HG02642 (cell line): ENCODE results near the gene ITGA1.
"Not testable (repeated sequence)": the region's sequence is repeated elsewhere in the genome, so short reads cannot be mapped to it uniquely, and the experiment has no call there.

Experiments used
- ATAC-seq: cut with Tn5 transposase; IDR thresholded peaks from one replicate; pipeline ENCODE4 v1.9.1; 2021; ENCODE audit warnings: mild to moderate bottlenecking; ENCODE audit not compliant: unreplicated experiment, poor library complexity

ITGA1 gene

DNA sequence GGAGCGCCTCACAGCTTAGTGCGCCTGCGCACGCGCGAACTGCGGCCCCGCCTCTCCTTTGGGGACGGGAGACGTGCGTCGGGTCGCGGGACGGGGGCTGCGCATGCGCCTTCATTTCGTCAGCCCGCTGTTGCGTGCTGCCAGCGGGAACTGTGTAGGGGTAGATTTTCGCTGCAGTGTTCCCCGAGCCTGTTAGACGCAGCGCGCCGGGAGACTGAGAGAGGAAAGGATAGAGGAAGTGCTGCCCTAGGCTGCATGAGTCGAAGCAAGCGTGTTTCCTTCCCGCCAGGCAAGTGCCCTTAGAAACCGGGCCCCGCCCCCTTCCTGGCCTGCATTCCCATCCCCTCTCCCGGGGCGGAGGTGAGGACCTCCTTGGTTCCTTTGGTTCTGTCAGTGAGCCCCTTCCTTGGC, 12.3 kb downstream of the ITGA1 start:
- ATAC-seq: peak; percentile 89

DNA sequence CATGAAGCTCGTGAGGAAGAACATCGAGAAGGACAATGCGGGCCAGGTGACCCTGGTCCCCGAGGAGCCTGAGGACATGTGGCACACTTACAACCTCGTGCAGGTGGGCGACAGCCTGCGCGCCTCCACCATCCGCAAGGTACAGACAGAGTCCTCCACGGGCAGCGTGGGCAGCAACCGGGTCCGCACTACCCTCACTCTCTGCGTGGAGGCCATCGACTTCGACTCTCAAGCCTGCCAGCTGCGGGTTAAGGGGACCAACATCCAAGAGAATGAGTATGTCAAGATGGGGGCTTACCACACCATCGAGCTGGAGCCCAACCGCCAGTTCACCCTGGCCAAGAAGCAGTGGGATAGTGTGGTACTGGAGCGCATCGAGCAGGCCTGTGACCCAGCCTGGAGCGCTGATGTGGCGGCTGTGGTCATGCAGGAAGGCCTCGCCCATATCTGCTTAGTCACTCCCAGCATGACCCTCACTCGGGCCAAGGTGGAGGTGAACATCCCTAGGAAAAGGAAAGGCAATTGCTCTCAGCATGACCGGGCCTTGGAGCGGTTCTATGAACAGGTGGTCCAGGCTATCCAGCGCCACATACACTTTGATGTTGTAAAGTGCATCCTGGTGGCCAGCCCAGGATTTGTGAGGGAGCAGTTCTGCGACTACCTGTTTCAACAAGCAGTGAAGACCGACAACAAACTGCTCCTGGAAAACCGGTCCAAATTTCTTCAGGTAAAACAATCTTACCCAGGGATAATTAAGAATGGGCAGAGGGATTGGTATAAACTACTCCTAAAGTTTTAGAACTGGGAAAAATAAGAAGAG, 12.9 kb downstream of the ITGA1 start:
- ATAC-seq: peak; percentile 46

DNA sequence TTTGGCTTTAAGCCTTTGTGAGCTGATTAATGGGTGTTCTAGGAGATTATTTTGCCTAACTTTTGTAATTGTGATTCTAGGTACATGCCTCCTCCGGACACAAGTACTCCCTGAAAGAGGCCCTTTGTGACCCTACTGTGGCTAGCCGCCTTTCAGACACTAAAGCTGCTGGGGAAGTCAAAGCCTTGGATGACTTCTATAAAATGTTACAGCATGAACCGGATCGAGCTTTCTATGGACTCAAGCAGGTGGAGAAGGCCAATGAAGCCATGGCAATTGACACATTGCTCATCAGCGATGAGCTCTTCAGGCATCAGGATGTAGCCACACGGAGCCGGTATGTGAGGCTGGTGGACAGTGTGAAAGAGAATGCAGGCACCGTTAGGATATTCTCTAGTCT, 13.6 kb downstream of the ITGA1 start:
- no peak for ATAC-seq

DNA sequence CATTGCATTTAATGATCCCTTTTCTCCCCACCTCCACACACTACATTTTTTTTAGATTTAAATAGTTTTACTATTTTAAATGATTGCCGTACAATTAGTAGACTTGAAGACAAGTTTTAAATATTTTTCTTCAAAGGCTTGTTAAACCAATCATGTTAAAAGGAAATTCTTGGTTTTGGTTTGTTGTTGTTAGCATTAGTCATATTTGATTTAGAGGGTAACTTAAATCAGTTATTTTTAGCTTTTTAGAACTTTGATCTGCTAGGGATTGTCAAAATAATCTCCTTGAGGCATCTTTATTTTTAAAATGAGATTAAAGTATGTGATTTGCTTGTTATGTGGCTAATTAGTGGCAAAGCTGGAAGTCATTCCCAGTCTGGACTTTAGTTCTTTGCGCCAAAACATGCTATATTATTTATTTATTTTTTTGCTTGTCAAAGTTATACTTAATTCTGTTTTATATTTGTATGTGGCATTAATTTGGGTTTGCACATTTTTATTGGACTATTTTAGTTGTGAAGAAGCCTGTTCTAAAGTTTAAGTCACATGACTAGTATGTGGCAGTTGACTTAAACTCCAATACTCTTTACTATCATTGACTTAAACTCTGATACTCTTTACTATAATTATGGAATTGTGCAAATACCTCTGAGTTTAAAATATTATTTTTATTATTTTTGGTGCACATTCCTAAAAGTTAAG, 14.7 kb downstream of the ITGA1 start:
- ATAC-seq: no peak

DNA sequence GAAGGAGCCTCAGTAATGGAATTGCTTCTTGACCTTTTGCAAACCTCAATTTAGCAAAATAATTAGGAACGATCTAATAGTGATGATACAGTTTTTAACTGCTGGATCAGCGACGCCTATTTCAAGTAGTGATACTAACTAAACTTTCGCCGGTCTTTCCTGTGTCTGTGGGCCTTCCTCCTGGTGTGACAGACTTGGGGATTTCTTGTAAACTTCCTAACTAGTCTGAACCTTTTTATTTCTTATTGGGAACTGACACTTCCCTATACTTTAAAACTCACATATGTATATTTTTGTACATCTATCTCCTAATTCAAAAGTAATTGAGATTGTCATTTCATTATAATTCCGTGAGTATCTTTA, 15.2 kb downstream of the ITGA1 start:
- ATAC-seq: no peak

DNA sequence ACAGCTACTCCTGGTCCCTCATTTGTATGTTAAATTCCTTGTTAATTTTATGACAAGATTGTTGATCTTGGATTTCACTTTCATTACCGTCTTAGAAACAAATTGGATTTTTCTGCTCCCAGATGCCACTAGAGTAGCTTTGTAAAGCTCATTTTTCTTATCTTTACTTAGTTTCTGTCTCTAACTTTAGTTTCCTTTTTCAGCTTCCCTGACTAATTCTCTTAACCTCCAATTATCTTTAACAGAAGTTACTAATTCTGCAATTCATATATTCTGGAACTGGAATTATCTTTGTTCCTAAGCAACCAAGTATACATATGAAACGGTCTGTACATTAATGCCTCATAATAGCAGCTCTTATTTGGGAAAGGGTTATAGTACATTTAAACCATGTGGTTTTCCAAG, 16.7 kb downstream of the ITGA1 start:
- ATAC-seq: no peak

DNA sequence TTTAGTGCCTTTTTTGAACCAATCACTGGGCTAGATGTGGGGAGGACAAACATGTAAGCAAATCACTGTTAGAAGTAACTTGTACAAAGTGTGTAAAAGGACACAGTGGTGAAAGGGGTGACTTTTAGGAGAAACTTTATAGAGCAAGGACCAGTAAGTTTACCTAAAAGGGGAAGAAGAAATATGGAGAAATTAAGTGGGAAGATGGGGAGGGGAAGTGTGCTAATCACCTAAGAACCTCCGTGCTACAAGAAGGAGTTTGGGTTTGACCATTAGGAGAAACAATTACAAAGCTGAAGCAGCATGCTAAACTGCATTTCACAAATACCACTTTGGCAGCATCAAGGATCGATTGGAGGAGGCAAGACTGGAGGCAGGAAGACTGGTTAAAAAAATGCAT, 17.3 kb downstream of the ITGA1 start:
- no peak for ATAC-seq

DNA sequence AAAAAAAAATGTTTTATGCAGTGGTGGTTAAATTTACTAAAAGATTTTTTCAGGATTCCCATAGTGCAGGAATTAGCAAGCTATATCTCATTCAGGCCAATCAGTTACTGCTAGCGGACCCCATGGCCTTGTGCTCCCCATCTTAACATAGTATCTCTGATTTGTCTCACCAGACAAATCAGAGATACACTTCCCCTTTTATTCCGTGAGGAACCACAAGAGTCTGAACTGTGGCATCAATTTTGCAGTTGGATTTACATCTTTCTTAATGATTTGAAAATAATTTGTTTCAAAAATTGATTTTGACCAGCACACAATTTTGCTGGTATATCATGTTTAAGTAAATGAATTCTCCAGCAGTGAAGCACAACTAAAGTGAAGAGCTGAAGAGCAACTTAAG, 17.9 kb downstream of the ITGA1 start:
- ATAC-seq: no peak

DNA sequence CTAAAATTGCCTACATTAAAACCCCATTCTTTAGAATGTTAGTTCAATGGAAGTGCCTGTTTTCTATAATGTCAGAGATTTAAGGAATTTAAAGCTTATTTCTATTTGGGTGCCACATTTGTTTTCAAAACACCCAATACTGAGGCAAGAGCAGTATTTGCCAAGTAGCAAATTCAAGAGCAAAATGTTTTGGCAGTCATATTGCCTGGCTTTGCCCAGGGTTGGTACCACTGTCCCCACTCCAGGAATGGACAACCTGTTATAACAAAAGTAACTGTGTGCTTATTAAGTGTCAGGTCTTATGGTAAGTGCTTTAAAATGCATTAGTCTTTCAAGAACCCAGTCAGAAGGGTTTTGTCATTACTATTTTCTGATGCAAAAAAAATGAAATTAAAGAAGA, 19.3 kb downstream of the ITGA1 start:
- no peak for ATAC-seq

DNA sequence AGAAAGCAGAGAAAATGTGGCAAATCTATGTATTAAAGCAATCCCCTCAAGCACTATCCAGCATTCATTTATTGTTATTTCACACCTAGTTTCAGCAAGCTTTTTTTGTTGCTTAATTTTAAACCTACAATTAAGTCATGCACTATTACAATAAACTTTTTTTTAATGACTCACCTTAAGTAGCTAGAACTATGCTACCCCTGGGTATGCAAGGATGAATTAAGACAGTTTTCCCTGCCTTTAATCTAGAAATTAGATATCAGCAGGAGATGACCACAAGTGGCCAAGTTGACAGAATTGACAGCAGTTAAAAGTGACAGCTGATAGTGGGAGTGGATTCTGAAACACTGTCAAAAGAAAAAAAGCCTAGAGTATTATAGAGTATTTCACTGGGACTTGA, 20.0 kb downstream of the ITGA1 start:
- ATAC-seq: no peak

DNA sequence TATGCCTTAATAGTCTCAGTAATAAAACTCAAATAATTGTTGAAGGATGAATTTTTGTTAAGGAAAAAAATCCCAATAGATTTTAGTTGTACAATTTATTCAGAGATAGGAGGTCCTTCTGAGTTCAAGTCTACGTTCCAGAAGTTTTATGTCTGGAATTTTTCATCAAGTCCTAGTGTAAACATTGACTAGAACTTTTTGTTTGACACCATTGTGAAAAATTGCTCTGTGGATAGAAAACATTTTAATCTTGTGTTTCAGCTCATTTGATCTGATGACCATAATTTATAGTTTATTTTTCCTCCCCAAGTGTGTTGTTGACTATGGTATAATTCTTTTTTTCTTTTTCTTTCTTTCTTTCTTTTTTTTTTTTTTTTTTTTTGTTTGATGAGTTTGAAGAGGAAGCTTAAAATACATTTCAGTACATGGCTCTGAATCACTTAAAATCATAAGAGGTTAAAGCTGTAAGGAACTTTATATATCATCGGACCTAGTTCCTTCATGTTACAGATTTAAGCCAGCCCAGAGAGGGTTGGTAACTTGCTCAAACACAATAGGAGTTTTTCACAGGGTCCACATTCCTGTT, 20.7 kb downstream of the ITGA1 start:
- ATAC-seq: no peak

DNA sequence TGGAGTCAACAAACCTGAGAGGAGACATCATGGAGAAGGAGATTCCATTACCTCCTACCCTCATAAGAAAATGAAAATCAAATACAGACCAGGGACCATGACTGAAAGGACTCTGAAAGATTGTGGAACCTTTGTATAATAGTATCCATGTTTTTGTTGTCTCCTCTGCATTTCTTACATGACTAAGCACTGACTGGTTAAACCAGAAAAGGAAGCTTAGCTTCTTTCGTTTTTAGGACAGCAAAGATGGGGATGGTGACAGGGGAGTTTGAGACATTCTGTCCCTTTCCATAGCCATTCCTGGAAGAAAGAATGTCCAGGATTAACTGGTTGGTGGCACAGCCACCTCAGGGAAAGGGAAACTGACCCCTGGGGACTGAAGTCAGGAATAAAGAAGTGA, 22.2 kb downstream of the ITGA1 start:
- ATAC-seq: no peak

DNA sequence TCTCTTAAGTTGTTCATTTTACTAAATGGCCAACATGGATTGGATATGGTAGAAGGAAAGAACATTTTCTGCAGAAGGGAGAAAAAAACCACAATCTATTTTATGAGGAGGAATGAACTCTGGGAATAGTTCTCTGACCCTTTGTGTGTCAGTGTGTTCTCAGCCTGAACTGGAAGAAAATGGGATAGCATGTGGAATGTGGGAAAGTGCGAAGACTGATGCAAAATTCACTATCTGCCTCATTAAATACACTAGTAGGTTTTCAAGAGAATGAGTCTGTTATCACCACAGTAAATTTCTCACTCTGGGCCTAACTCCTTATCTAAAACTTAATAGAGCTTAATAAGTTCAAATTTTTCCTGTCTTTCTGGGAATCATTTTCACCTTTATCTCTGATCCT, 22.7 kb downstream of the ITGA1 start:
- no peak for ATAC-seq

DNA sequence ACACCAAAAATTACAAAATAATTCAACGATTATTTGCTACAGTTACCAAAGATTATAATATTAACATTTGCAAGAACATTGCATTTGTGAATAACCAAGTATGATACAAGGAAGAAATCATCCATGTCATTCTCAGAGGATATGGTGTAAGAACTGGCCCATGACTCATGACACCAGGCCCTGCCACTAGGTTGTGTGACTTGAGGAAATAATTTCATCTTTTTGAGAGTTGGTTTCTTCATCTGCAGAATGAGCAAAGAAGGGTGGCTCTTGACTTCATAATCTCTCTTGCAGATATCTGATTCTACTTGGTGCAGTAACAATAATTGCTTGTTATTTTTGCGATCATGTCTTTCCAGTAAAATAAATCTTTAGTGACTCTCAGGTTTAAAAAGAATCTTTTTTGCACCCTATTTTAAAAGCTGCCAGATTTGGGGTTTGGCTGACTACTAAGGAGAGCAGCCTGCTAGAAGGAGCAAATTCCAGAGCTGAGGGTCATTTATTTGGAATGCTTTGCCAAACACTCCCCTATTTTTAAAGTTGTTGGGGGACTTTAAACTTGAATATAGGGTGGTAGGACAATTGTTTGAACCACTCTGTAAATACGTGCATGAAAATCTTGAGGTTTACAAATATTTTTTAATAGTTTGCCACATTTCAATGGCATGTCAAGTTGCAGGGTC, 23.5 kb downstream of the ITGA1 start:
- no peak for ATAC-seq

DNA sequence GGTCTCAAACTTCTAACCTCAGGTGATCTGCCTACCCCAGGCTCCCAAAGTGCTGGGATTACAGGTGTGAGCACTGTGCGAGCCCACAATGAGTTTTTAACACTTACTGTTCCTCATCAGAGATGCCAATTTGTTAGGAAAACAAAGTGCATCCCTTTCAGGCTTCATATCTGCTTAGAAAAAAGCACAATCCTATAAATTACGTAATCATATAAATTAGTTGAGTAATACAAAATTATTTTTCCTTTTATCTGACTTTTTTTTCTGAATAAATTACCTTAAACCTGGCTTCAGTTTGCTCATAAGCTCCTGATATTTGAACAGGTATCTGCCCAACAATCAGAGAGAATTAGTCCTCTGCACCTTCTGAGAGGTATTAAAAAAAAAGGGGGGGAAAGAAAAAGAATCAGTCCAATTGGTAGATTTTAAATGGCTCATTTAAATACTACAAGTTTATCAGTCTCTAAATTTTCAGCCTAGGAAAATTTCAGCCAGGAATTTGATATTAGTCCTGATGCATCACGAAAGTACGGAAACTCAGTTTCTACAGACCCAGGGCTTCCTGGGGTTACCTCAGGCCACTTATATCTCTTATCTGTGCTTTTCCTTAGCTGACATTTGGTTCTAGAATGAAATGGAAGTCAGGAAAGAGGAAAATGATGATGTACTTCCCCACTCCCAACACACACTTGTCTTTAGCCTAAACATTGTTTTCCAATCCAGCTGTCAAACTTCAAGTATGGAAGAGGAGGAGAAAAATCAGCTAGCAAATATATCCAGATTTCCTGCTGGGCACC, 26.8 kb downstream of the ITGA1 start:
- ATAC-seq: no peak

DNA sequence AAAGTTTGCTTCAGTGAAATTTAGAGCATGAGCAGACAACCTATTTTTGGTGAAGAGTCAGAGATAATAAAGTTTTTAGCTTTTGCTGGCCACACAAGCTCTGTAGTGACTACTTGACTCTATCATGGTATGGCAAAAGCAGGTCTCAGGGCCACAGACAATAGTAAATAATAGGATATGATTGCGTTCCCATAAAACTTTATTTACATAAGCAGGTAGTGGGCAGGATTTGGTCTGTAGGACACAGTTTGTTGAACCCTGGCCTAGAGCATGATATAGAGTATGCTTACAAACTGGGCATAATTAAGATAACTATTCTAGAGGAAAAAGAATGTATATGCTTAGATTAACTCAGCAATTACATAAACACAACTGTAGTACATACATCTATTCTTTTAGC, 30.1 kb downstream of the ITGA1 start:
- no peak for ATAC-seq

DNA sequence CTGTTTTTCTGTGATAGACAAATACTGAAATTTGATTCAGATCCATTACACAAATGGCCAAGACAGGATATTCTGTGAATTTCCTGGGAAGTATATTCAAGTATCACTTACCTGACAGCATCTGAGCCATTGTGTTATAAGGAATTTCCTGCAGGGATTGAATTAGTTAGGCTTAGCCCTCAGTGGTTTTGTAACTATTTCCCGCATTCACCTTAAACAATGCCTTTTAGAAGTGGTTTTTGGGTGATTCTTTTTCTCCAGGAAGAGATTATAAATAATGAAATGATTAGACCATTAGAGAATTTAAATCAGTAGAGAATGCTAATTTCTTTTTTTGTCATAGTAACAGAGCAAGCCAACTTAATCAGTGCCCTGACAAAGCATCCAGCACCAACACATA, 30.6 kb downstream of the ITGA1 start:
- ATAC-seq: no peak

DNA sequence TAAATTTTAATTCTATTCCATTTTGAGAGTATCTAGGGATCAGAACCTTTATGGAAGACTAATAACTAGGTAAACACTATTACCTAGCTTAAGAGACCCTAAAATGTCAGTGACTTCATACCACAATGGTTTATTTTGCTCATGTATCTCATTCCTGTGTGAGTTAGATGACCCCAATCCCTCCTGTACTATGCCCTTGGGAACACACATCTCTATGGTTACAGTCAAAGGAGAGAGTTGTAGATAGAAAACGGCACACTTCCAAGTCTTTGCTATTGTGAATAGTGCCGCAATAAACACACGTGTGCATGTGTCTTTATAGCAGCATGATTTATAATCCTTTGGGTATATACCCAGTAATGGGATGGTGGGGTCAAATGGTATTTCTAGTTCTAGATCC, 31.1 kb downstream of the ITGA1 start:
- ATAC-seq: not testable (repeated sequence)

DNA sequence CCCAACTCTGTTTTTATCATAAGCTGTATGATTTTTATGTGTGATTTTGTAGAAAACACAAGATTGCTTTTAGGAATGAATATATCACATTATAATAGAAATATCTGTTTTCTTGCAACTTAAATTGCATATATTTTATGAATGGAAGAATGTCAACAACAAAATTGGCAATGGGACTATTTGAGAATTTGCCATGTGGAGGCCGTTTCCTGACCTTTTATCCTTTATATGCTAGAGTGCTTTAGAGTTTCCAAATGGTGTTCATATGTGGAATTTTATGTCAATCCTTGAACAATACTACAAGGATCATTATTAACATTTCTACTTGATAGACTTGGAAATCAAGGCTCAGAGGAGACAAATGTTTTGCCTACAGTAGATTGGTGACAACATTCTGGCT, 34.2 kb downstream of the ITGA1 start:
- ATAC-seq: no peak

DNA sequence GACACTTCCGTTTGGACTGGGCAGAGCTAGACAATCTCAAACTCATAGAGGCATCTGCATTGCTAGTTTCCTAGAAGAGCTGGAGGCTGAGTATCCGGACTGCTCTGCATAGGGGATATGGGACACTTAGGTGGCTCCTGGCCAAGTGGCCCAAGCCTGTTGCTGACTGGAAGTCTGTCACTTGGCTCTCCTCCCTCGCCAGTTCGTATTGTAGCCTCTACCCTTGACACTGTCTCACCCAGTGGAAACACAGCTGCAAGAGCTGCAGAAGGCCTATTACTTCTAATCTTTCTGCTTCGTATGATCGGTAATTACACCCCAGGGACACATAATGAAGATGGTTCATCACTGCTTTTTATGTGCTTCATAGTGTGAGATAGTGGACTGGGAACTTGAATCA, 34.7 kb downstream of the ITGA1 start:
- no peak for ATAC-seq
